GM18498 (cell line): ENCODE data around the gene SEMA6B.
"Not testable (repeated sequence)": the region's sequence is repeated elsewhere in the genome, so short reads cannot be mapped to it uniquely, and the experiment has no call there.

ENCODE experiments used
- ATAC-seq: cut with Tn5 transposase; IDR thresholded peaks from one replicate; pipeline ENCODE4 v1.9.1; 2021; ENCODE audit warnings: mild to moderate bottlenecking, moderate library complexity; ENCODE audit not compliant: unreplicated experiment

The SEMA6B gene

GRCh38 chr19:4575267-4576015 is 16.0 kb upstream of the SEMA6B start:
- no peak for ATAC-seq

GRCh38 chr19:4573682-4574081 is 14.2 kb upstream of the SEMA6B start:
- ATAC-seq, result no peak

- no peak for ATAC-seq
Measured at GRCh38 chr19:4571305-4571917, 11.9 kb upstream of the SEMA6B start.

GRCh38 chr19:4570916-4571304 is 11.4 kb upstream of the SEMA6B start:
- ATAC-seq, result no peak

- ATAC-seq, result no peak
Measured at GRCh38 chr19:4570402-4570801, 10.9 kb upstream of the SEMA6B start.

GRCh38 chr19:4568886-4569285 is 9.4 kb upstream of the SEMA6B start:
- ATAC-seq, result no peak

GRCh38 chr19:4567584-4568071 is 8.1 kb upstream of the SEMA6B start:
- no peak for ATAC-seq

GRCh38 chr19:4566402-4567051 is 7.0 kb upstream of the SEMA6B start:
- ATAC-seq, result no peak

- not testable (repeated sequence) for ATAC-seq
Measured at GRCh38 chr19:4563562-4563961, 4.1 kb upstream of the SEMA6B start.

GRCh38 chr19:4562085-4562484 is 2.6 kb upstream of the SEMA6B start:
- not testable (repeated sequence) for ATAC-seq

GRCh38 chr19:4557971-4558941 is 1.2 kb downstream of the SEMA6B start:
- no peak for ATAC-seq

- ATAC-seq, result no peak
Measured at GRCh38 chr19:4557144-4557970, 2.1 kb downstream of the SEMA6B start.

GRCh38 chr19:4556597-4557127 is 2.8 kb downstream of the SEMA6B start:
- no peak for ATAC-seq

- ATAC-seq, result no peak
Measured at GRCh38 chr19:4555657-4556561, 3.6 kb downstream of the SEMA6B start.

- no peak for ATAC-seq
Measured at GRCh38 chr19:4554717-4555116, 4.8 kb downstream of the SEMA6B start.

GRCh38 chr19:4553775-4554174 is 5.7 kb downstream of the SEMA6B start:
- ATAC-seq, result no peak

- no peak for ATAC-seq
Measured at GRCh38 chr19:4553092-4553695, 6.3 kb downstream of the SEMA6B start.

- ATAC-seq, result no peak
Measured at GRCh38 chr19:4552525-4552819, 7.0 kb downstream of the SEMA6B start.
